ENCODE measurements around the gene RADIL. TPM values are rescaled to one million over a fixed set of nuclear protein-coding genes. Genes with fewer than 3 reads are reported as not detected.
A peak's percentile ranks its signal among the peaks of the same experiment; 100 is the strongest.

RADIL gene
- total RNA-seq, 4 donors from 2014 or later: 23.2 to 31.0 (median 27.1) TPM

DNA sequence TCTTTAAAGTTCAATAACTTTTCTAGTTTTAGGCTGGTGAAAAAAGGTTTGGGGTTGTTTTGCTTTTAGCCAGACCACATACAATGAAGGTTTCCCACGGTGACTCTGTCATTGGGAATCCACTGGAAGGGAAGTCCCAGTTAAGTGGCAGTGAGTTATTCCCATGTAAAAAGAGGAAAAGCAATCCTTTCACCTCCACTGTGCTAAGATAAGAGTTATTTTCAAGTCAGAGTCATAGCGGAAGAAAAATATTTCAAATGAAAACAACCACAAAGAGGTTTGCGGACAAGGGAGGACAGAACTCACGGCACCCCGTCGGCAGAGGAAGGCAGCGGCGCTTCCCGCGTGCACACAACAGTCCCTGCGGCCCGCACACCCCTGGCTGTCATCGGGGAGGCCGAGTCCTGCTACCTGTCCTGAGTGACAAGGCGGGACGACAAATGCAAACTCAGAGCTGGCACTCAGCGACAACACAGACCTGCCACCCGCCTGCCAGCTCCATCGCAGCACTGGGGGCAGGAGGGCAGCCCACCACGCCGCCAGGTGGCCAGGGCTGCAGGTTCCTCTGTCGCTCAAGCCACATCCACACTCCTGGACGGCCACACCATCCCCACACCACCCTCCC lies 12.3 kb downstream of the RADIL start:
- 78 to 83% methylated on average over 23 of the region's 23 CpGs for WGBS, 2 donors
- Histone ChIP-seq H3K4me1 (peaks cover 0 to 7% (median 2%) of the 10 kb centered on the region in 4 donors), H3K9me3 (peaks cover 0 to 16% (median 3%) of the 10 kb centered on the region in 4 donors), H3K27ac (no peak overlapping the region), H3K4me3 (no peak overlapping the region), H3K36me3 (peaks cover 0 to 63% (median 0%) of the 10 kb centered on the region in 3 donors), H3K27me3 (no peaks in the 10 kb centered on the region)
- DNase-seq (ENCODE audit: low spot score in 2 of 2): no peak
- TF ChIP-seq POLR2A (IDR thresholded peaks at IDR 0.05) (no peak), EP300 (IDR thresholded peaks at IDR 0.05) (no peak)
- TF ChIP-seq, protein P1, sequence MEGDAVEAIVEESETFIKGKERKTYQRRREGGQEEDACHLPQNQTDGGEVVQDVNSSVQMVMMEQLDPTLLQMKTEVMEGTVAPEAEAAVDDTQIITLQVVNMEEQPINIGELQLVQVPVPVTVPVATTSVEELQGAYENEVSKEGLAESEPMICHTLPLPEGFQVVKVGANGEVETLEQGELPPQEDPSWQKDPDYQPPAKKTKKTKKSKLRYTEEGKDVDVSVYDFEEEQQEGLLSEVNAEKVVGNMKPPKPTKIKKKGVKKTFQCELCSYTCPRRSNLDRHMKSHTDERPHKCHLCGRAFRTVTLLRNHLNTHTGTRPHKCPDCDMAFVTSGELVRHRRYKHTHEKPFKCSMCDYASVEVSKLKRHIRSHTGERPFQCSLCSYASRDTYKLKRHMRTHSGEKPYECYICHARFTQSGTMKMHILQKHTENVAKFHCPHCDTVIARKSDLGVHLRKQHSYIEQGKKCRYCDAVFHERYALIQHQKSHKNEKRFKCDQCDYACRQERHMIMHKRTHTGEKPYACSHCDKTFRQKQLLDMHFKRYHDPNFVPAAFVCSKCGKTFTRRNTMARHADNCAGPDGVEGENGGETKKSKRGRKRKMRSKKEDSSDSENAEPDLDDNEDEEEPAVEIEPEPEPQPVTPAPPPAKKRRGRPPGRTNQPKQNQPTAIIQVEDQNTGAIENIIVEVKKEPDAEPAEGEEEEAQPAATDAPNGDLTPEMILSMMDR (IDR thresholded peaks at IDR 0.05): no peak

DNA sequence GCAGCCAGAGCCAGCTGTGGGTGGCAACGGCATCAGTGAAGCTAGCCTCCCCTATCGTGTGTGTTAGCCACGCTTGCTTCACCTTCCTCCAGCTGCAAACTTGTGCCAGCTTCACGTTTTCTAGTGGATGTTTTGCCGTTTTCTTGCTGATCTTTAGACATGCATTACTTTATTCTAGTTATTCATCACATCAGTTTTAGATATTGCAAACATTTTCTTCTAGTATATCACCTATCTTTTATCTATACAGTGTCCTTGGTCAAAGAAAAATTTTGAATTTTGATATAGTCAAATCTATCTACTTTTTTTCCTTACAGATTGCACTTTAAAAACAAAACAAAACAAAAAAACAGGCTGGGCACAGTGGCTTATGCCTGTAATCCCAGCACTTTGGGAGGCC lies 15.0 kb downstream of the RADIL start:
- no peak for DNase-seq (ENCODE audit: low spot score in 2 of 2)
- peaks cover 0 to 7% (median 2%) of the 10 kb centered on the region in 4 donors for H3K4me1 ChIP-seq
- H3K4me3 ChIP-seq: no peak overlapping the region
- no peak overlapping the region for H3K27ac ChIP-seq
- H3K9me3 ChIP-seq: peaks cover 0 to 16% (median 3%) of the 10 kb centered on the region in 4 donors
- H3K27me3 ChIP-seq: no peaks in the 10 kb centered on the region
- peaks cover 0 to 40% (median 0%) of the 10 kb centered on the region in 3 donors for H3K36me3 ChIP-seq
- TF ChIP-seq, protein P1 (IDR thresholded peaks at IDR 0.05): no peak
- TF ChIP-seq POLR2A (IDR thresholded peaks at IDR 0.05) (no peak), EP300 (IDR thresholded peaks at IDR 0.05) (no peak)
- WGBS, 2 donors: 93 to 96% methylated on average over 5 of the region's 5 CpGs

DNA sequence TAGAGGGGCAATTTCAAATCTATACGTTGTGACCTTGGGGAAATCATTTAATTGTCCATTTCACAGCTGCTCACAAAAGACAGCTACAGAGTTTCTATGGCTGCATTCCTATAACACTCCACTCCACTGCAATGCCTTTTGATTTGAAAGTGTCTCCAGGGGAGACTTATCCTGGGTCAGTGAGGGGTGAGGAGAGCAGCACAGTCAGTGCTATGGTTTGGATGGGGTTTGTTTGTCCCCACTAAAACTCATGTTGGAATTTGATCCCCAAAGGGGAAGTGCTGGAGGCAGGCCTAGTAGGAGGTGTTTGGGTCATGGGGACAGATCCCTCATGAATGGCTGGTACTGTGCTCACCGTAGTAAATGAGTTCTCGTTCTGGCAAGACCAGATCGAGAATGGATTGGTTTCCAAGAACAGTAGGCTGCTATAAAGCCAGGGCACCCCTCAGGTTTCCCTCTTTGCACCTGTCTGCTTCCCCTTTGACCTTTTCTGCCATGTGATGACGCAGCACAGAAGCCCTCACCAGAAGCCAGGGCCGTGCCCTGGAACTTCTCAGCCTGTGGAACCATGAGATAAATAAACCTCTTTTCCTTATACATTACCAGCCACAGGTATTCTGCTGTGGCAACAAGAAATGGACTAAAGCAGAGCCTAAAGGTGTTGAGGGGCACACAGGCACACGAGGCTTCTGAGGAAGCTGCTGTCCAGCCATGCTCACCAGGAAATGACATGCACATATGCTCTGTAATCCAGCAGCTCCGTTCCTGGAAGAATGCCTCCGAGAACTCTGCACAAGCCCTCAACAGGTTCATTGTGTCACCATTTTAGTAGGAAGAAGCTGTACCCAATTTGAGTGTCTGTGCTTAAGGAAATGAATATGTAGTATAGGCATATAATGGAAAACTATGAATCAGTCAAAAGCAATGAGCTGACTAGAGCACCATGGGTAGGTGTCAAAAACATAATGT lies 16.7 kb downstream of the RADIL start:
- H3K36me3 ChIP-seq: peaks cover 0 to 26% (median 0%) of the 10 kb centered on the region in 3 donors
- H3K9me3 ChIP-seq: peaks cover 0 to 21% (median 3%) of the 10 kb centered on the region in 4 donors
- no peak overlapping the region for H3K27ac ChIP-seq
- DNase-seq (ENCODE audit: low spot score in 2 of 2): peak in 1 of 2 donors; percentile 46
- no peaks in the 10 kb centered on the region for H3K27me3 ChIP-seq
- H3K4me3 ChIP-seq: no peak overlapping the region
- H3K4me1 ChIP-seq: peaks cover 0 to 11% (median 2%) of the 10 kb centered on the region in 4 donors
- TF ChIP-seq EP300 (IDR thresholded peaks at IDR 0.05): no peak
- 65 to 66% methylated on average over 9 of the region's 9 CpGs for WGBS, 2 donors

DNA sequence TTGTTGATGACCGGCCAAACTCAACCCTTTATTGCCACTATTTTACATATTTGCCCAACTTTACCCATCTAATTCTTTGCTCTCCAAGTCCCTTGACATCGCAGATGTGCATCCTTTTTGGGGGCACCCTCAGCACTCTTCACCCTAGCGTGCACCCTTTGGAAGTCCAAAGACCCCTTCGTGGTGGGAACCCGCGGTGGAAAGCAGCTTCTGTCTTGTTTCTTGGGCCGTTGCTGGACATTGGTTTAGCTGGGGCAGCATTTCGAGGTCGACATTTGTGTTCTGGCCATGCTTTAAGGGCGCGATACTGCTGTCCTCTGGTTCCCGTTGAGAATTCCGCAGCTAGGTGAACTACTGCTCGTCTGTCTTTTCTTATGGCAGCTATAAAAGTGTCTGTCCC lies 21.4 kb downstream of the RADIL start:
- Histone ChIP-seq H3K4me3 (peak overlapping the region; percentile 15 to 50 (median 30)), H3K27ac (no peak overlapping the region), H3K9me3 (peaks cover 0 to 9% (median 0%) of the 10 kb centered on the region in 4 donors), H3K4me1 (peaks cover 0 to 15% (median 2%) of the 10 kb centered on the region in 4 donors), H3K27me3 (no peaks in the 10 kb centered on the region), H3K36me3 (no peaks in the 10 kb centered on the region)
- WGBS, 2 donors: 82 to 91% methylated on average over 14 of the region's 14 CpGs
- no peak for DNase-seq (ENCODE audit: low spot score in 2 of 2)
- TF ChIP-seq, protein P1 (IDR thresholded peaks at IDR 0.05): no peak
- TF ChIP-seq POLR2A (IDR thresholded peaks at IDR 0.05): no peak
- no peak for TF ChIP-seq EP300 (IDR thresholded peaks at IDR 0.05)

DNA sequence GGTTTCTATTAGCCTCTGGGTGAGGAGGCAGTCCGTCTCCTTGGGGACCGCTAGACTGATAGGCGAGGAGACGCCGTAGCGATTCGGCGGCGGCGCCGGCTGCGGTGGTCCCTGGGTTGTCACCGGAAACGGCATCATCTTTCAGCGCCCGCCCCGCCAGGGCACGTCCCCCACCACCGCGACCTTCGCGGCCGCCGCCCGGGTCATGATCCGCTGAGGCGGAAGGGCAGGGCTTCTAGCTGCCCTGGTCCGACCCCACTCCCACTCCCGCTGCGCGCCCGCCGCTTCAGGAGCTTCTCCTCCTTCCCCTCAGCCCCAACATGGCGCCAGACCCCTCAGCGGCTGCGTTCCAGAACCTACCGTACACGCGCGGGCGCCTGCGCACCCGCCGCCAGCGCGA lies 21.8 kb downstream of the RADIL start, which contains the start of gene PAPOLB:
Gene PAPOLB, minus strand, starts transcription at position 358 of the 400 bp plus-strand sequence. Its CDS starts 220 bp downstream, at position 138.
- Histone ChIP-seq H3K9me3 (peaks cover 0 to 9% (median 0%) of the 10 kb centered on the region in 4 donors), H3K27me3 (no peaks in the 10 kb centered on the region), H3K27ac (peak within 1 kb of the TSS in 1 of 4 donors; percentile 51), H3K36me3 (no peaks in the 10 kb centered on the region), H3K4me3 (peak within 1 kb of the TSS; percentile 15 to 50 (median 30)), H3K4me1 (peaks cover 0 to 10% (median under 1%) of the 10 kb centered on the region in 4 donors)
- DNase-seq (ENCODE audit: low spot score in 2 of 2): no peak
- TF ChIP-seq POLR2A (IDR thresholded peaks at IDR 0.05) (no peak), EP300 (IDR thresholded peaks at IDR 0.05) (no peak)
- TF ChIP-seq, protein P1 (IDR thresholded peaks at IDR 0.05): no peak
- WGBS, 2 donors: 18 to 39% methylated on average over 26 to 31 of the region's 46 CpGs

Measured in tibial nerve (tissue), 4 donors.